GM12891 (cell line): Measurements from ENCODE around the gene LEFTY1.
"Not testable (repeated sequence)": the region's sequence is repeated elsewhere in the genome, so short reads cannot be mapped to it uniquely, and the experiment has no call there.

Experiments used
- DNase-seq: peaks from one replicate; pipeline ENCODE4 v3.0.0; 2011; ENCODE audit warnings: low spot score; ENCODE audit not compliant: insufficient read length
- FAIRE-seq: peaks from 2 replicates; lab custom pipeline; 2011; peaks lifted over from hg19 to GRCh38; lab: Jason Lieb, UNC
- PAX5 ChIP-seq: IDR thresholded peaks from 2 replicates; pipeline ENCODE4 v1.6.1; 2011; ENCODE audit warnings: low read length, moderate library complexity, mild to moderate bottlenecking; ENCODE audit not compliant: insufficient read depth, severe bottlenecking
- POLR2A ChIP-seq: IDR thresholded peaks from 2 replicates; pipeline ENCODE4 v1.6.1; 2011; ENCODE audit warnings: low read depth, low read length, control low read depth
- POLR2AphosphoS5 ChIP-seq: IDR thresholded peaks from 2 replicates; pipeline ENCODE4 v1.6.1; 2011; ENCODE audit warnings: low read depth, low read length, control low read depth
- POU2F2 ChIP-seq: IDR thresholded peaks from 2 replicates; pipeline ENCODE4 v1.6.1; 2011; ENCODE audit warnings: low read depth, mild to moderate bottlenecking, control low read depth, low read length, moderate library complexity
- SPI1 ChIP-seq: IDR thresholded peaks from 2 replicates; pipeline ENCODE4 v1.6.1; 2011; ENCODE audit warnings: low read depth, low read length, control low read depth
- TAF1 ChIP-seq: IDR thresholded peaks from 2 replicates; pipeline ENCODE4 v1.6.1; 2011; ENCODE audit warnings: low read depth, low read length, control low read depth

The LEFTY1 gene

GRCh38 chr1:225845571-225846259 lies 43.2 kb downstream of the LEFTY1 start:
- DNase-seq (peak; percentile 44), FAIRE-seq (no peak)
- no peak for TF ChIP-seq POU2F2
- no peak for TF ChIP-seq POLR2A
- no peak for TF ChIP-seq POLR2AphosphoS5
- TF ChIP-seq TAF1, result no peak
- TF ChIP-seq PAX5, result no peak
- no peak for TF ChIP-seq SPI1

GRCh38 chr1:225845097-225845496 lies 43.8 kb downstream of the LEFTY1 start:
- no peak for FAIRE-seq
- DNase-seq, result no peak
- TF ChIP-seq POU2F2 (no peak), PAX5 (no peak), SPI1 (no peak), POLR2AphosphoS5 (no peak), POLR2A (no peak), TAF1 (no peak)

GRCh38 chr1:225844236-225845061 lies 44.5 kb downstream of the LEFTY1 start:
- TF ChIP-seq PAX5 (no peak), SPI1 (no peak), POLR2A (no peak), TAF1 (no peak), POU2F2 (no peak), POLR2AphosphoS5 (no peak)
- DNase-seq, result no peak
- no peak for FAIRE-seq

GRCh38 chr1:225843426-225843795 lies 45.5 kb downstream of the LEFTY1 start:
- no peak for DNase-seq
- no peak for FAIRE-seq
- no peak for TF ChIP-seq POU2F2
- TF ChIP-seq SPI1, result no peak
- TF ChIP-seq PAX5, result no peak
- TF ChIP-seq POLR2AphosphoS5, result no peak
- no peak for TF ChIP-seq POLR2A
- TF ChIP-seq TAF1, result no peak

GRCh38 chr1:225842788-225843425 lies 46.0 kb downstream of the LEFTY1 start:
- DNase-seq (no peak), FAIRE-seq (no peak)
- TF ChIP-seq SPI1 (no peak), POU2F2 (no peak), POLR2A (no peak), POLR2AphosphoS5 (no peak), PAX5 (no peak), TAF1 (no peak)

- DNase-seq, result no peak
- no peak for TF ChIP-seq POLR2AphosphoS5
- no peak for TF ChIP-seq POU2F2
- TF ChIP-seq TAF1, result no peak
- FAIRE-seq, result no peak
Measured at GRCh38 chr1:225842074-225842473, 46.9 kb downstream of the LEFTY1 start.

- FAIRE-seq (no peak), DNase-seq (no peak)
- TF ChIP-seq SPI1, result no peak
- TF ChIP-seq POLR2A, result no peak
- TF ChIP-seq POLR2AphosphoS5, result no peak
- TF ChIP-seq POU2F2, result no peak
- no peak for TF ChIP-seq TAF1
- TF ChIP-seq PAX5, result no peak
Measured at GRCh38 chr1:225840713-225841112, 48.2 kb downstream of the LEFTY1 start.

- TF ChIP-seq POU2F2 (no peak), POLR2AphosphoS5 (no peak), TAF1 (no peak), SPI1 (no peak), PAX5 (no peak), POLR2A (no peak)
- DNase-seq (no peak), FAIRE-seq (no peak)
Measured at GRCh38 chr1:225840223-225840610, 48.7 kb downstream of the LEFTY1 start.

GRCh38 chr1:225838793-225839192 lies 50.2 kb downstream of the LEFTY1 start:
- no peak for TF ChIP-seq POLR2AphosphoS5
- no peak for TF ChIP-seq PAX5
- no peak for TF ChIP-seq POLR2A
- no peak for TF ChIP-seq TAF1
- TF ChIP-seq POU2F2, result no peak
- TF ChIP-seq SPI1, result no peak
- no peak for FAIRE-seq

GRCh38 chr1:225836296-225836695 lies 52.6 kb downstream of the LEFTY1 start:
- not testable (repeated sequence) for FAIRE-seq

More at GRCh38 chr1:225838793-225839192, 50.2 kb downstream of the LEFTY1 start:
- no peak for DNase-seq

More at GRCh38 chr1:225836296-225836695, 52.6 kb downstream of the LEFTY1 start:
- not testable (repeated sequence) for DNase-seq
